Stimulated activated CD4-positive, alpha-beta T cell treated with anti-CD3 and anti-CD28 coated beads, Interleukin-15, amount 100 ng/mL, for 24 hours (primary cell): ENCODE results near the gene TSHR.
A peak's percentile ranks its signal among the peaks of the same experiment; 100 is the strongest.
"Not testable (repeated sequence)": the region's sequence is repeated elsewhere in the genome, so short reads cannot be mapped to it uniquely, and the experiment has no call there.

Experiments
- DNase-seq: peaks from one replicate; pipeline ENCODE4 v3.0.0-alpha.2; 2020

The TSHR gene

DNA sequence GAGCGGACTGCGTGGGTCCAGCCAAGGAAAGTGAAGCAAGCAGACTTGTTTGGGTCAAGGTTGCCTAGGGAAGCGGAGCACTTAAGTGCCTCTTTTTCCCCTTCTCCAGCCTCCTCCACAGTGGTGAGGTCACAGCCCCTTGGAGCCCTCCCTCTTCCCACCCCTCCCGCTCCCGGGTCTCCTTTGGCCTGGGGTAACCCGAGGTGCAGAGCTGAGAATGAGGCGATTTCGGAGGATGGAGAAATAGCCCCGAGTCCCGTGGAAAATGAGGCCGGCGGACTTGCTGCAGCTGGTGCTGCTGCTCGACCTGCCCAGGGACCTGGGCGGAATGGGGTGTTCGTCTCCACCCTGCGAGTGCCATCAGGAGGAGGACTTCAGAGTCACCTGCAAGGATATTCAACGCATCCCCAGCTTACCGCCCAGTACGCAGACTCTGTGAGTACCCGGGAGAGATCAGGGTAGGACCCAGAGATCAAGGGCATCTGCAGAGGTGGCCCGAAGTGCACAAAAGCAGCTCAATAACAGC is at the start of gene TSHR:
TSS of gene TSHR (plus strand) at position 206 of the 526 bp plus-strand sequence. CDS start at position 266, 60 bp downstream.
- DNase-seq, result peak; percentile 23

DNA sequence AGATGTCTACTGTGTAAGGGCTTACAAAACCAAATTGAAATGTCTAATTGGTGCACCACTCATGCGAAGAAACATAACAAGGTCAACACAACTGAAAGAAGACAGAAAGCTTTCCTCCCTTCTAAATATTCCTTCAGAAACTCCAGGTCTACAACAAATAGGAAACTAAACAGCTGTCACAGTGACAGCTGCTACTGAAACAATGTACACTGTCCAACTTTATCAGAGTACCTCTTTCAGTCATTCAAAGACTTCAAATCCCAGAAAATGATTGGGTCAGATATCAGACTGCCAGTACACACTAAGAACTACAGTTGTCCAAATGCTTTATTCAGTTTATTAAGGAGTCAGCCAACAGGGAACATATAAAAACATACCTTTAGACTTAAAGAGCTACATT is 49.1 kb upstream of the TSHR start:
- DNase-seq, result no peak

- no peak for DNase-seq
Measured at GRCh38 chr14:80906946-80907345, 48.5 kb upstream of the TSHR start.

DNA sequence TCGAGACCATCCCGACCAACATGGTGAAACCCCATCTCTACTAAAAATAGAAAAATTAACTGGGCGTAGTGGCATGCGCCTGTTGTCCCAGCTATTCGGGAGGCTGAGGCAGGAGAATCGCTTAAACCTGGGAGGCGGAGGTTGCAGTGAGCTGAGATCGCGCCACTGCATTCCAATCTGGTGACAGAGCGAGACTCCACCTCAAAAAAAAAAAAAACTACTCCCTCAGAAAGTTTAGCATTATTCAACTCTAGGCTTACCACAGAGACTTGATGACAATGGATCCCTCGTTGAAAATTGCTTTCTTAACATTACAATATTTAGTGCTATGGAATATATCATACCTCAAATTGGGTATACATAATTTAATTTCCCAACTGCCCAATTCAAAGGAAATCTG is 43.4 kb upstream of the TSHR start:
- not testable (repeated sequence) for DNase-seq

GRCh38 chr14:80919622-80920021 is 35.8 kb upstream of the TSHR start:
- DNase-seq, result no peak

GRCh38 chr14:80923368-80923767 is 32.1 kb upstream of the TSHR start:
- DNase-seq, result no peak

DNA sequence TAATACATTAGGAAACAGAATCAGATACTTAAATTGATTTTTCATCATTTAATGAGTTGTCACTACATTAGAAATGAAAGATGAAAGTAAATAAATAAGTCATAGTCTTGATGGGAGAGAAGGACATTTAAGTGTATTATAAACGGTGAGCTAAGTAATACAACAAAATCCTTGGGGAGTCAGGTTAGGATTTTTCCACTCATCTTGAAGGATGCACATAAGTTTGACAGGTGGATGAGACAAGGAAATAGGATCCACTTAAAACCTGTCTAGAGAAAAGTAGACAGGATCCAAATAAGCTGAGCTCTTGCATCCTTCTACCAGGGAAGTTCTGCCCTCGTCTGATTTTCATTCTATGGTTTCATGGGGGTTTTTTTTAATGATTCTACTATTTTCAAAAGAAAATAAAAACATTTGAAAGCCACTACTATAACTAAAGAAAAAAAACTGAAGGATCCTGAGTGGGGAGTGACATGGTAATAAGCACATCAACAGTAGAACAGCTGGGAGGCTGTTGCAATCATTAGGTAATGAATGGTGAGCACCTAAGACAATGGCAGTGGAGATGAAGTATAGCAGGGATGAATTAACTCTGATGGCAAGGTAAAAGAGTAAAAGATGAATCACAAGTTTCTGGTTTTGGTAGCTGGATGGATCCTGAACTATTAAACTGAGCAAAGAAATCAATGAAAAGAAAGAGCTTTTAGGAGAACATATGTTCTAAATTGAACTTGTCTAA is 30.9 kb upstream of the TSHR start:
- DNase-seq, result no peak

- no peak for DNase-seq
Measured at GRCh38 chr14:80926397-80927082, 28.9 kb upstream of the TSHR start.

- DNase-seq, result no peak
Measured at GRCh38 chr14:80927083-80927989, 28.1 kb upstream of the TSHR start.

DNA sequence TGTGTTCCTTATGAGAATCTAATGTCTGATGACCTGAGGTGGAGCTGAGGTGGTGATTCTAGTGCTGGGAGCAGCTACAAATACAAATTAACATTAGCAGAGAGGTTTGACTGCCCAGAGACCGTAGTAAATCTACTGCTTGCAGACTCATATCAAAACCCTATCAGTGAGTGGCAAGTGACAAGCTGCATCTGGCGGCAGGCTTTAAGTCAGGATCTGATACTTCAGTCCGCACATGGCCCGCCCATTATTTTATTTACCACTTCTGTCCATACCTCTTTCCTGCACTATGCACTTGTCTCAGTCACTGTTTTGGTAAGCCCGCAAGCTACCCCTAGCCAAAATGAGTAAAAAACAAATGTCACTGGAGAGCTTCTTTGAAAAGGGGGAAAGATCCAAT is 25.3 kb upstream of the TSHR start:
- DNase-seq, result no peak

DNA sequence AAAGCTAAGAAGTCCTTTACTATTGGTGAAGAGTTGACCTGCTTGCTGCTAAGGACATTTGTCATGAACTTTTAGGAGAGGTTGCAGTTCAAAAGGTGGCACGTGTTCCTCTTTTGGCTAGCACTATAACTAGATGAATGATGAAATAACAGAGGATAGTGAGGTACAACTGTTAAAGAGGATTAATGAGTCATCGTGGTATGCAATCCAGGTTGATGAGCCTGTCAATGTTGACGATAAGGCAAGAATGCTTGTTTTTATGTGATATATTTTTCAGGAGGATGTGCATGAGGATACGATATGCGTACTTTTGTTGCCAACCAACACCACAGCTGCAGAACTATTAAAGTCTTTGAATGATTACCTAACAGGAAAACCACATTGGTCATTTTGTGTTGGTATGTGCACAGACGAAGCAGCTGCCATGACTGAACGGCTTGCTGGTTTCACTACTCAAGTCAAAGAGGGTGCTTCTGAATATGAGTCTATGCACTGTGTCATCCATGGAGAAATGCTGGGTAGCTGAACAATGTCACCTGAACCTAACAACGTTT is 24.5 kb upstream of the TSHR start:
- peak; percentile 55 for DNase-seq

- no peak for DNase-seq
Measured at GRCh38 chr14:80933282-80933681, 22.1 kb upstream of the TSHR start.

DNA sequence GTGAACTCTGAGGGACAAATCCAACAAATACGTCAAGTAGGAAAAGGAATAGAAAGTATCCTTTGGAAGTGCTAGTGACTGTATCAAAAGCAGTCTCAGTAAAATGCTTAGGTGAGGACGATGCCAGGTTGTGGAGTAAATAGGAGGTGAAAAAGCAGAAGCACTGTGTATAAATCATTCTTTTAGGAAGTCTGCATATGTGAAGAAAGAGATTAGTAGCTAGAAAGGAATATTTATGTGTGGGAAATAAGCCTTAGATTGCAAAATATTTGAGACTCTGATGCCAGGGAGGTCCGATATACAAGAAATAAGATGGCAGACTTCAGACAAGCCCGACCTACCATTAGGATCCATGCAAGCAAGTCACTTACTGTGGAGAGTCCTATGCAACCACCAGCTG is 21.7 kb upstream of the TSHR start:
- DNase-seq, result no peak

GRCh38 chr14:80940146-80940545 is 15.3 kb upstream of the TSHR start:
- peak; percentile 8 for DNase-seq

- DNase-seq, result peak; percentile 93
Measured at GRCh38 chr14:80941241-80942185, 13.9 kb upstream of the TSHR start, which contains the start of gene CEP128. CEP128 (minus strand) TSS chr14:80941738.

DNA sequence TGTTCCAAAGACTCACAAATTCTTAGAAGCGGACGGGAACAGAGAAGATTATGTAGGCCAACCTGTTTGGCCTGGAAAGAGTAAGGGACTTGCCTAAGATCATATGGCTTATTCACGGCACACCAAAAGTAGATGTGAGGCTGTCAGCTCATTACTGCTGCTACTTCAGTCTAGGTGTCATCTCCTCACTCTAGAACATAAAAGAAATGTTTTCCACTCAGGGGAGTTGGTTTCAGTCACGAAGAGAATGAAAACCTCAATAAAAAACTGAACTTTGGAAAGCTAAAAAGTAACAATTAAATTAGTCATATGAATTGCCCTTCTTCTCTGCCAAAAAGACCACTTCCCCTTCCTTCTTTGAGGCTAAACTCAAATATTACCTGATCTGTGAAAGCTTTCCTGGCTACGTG is 13.2 kb upstream of the TSHR start:
- peak; percentile 7 for DNase-seq

DNA sequence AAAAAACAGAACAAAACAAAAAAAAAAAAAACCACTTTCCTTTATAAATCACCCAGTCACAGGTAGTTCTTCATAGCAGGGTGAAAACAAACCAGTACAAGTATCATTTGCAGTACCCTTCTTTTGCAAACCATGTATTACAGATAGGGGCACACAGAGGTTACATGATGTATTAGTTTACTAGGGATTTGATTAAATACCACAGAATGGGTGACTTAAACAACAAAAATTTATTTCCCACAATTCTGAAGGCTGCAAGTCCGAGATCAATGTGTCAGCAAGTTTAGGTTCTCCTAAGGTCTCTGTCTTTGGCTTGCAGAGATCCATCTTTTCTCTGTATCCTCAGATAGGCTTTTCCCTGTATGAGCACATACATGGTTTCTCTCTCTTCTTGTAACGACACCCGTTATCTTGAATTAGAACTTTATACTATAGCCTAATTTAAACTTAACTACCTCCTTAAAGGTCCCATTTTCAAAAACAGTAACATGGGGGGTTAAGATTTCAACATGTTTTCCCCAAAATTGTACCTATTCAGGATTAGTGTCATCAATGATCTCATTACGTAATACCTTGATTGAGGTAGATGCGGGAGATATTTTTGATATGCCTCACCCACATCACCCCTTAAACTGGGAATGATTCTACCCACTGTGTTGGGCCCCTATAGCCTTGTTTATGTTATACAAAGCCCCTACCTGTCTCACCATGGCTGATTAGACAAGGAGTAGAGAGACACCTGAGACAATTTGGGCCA is 10.4 kb upstream of the TSHR start:
- no peak for DNase-seq

DNA sequence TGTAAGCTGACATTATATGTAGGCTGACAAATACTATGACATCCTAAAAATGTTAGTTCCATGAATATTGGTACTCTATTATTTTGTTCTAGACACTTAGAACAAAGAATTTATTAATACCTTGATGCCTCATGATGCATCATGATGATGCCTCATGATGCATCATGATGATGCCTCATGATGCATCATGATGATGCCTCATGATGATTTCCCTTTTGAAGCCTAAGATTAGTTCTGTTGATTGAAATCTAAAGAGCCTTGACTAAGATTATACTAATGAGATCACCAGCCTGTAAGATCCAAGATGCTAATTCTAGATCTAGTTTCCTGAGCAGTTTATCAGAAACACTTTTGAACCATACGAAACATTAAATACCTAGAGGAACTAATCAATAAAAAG is 9.2 kb upstream of the TSHR start:
- no peak for DNase-seq

GRCh38 chr14:80946797-80947196 is 8.6 kb upstream of the TSHR start:
- peak; percentile 14 for DNase-seq

- no peak for DNase-seq
Measured at GRCh38 chr14:80948291-80948690, 7.1 kb upstream of the TSHR start.

DNA sequence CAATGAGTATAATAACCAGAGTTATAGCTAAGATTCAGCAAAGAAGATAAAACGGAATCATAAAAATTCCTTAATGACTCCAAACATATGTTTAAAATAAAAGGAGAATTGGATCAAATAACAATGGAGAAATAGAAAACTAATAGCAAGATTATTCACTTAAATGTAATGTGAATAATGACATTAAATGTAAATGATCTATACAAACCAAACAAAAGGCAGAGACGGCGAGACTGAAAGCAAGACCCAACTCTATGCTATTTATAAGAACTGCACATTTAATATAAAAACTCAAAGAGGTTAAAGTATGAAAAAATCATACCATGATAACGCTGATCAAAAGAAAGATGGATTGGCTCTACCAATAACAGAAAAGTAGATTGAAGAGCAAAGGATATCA is 3.9 kb upstream of the TSHR start:
- no peak for DNase-seq
